ENCODE measurements around the gene ANGPTL4. TPM values are rescaled to one million over a fixed set of nuclear protein-coding genes. Genes with fewer than 3 reads are reported as not detected.
A peak's percentile ranks its signal among the peaks of the same experiment; 100 is the strongest.

Gene ANGPTL4
- total RNA-seq, 1 experiment from 2014 or later = 1.7 TPM

DNA sequence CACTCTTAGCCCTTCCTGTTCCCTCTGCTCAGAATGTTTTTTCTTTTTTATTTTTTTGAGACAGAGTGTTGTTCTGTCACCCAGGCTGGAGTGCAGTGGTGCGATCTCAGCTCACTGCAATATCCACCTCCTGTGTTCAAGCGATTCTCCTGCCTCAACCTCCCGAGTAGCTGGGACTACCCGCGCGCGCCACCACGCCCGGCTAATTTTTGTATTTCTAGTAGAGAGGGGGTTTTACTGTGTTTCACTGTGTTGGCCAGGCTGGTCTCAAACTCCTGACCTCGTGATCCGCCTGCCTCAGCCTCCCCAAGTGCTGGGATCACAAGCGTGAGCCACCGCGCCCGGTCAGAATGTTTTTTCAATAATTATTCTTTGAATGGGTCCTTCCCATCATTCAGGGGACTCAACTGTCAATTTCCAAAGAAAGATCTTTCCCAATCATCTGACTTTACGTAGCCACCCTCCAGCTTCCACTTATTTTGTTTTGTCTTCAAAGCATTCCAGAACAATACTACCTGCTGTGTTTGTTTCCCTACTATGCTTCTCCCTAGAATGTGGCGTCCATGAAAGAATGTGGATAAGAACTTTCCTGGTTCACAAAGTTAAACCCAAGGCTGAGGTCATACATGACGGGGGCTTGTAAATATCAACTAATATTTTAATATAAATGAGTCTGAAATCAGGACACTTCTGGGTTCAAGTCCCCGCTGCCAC is 44.0 kb upstream of the ANGPTL4 start:
- intact Hi-C loops (cut with micrococcal nuclease; ENCODE audit: unreplicated experiment) = no loop called here
- Histone ChIP-seq H3K27ac (ENCODE audit: low read depth, low read length, poor library complexity, severe bottlenecking) (peak overlapping the region; percentile 93), H3K36me3 (ENCODE audit: insufficient read depth, low read length, poor library complexity, severe bottlenecking) (peaks cover 33% of the 10 kb centered on the region), H3K4me3 (ENCODE audit: low read depth, low read length, poor library complexity, severe bottlenecking) (peak overlapping the region; percentile 89), H3K9me3 (ENCODE audit: low read depth, low read length, poor library complexity, severe bottlenecking) (no peaks in the 10 kb centered on the region), H3K4me1 (ENCODE audit: insufficient read depth, low read length, poor library complexity, severe bottlenecking) (peaks cover 22% of the 10 kb centered on the region), H3K27me3 (replicated peaks; ENCODE audit: insufficient read depth, low read depth, low read length, poor library complexity) (no peaks in the 10 kb centered on the region)
- CTCF ChIA-PET = no interaction called here
- BruUV-seq (replicated peaks) = TSS peak; percentile 76
- DNase-seq (ENCODE audit: low spot score) = no peak
- TF ChIP-seq CTCF (conservative IDR thresholded peaks at IDR 0.05; ENCODE audit: low read depth, low read length) (no peak), EZH2 (IDR thresholded peaks at IDR 0.05; ENCODE audit: borderline replicate concordance, low read depth, low read length, poor library complexity, severe bottlenecking) (no peak)
- POLR2A ChIA-PET (ENCODE audit: low non-redundant PET) = interaction anchor here (0.6 kb wide), 1 partner anchor 581 kb away, joined by 4 read pairs; no protein-coding TSS in a partner anchor

DNA sequence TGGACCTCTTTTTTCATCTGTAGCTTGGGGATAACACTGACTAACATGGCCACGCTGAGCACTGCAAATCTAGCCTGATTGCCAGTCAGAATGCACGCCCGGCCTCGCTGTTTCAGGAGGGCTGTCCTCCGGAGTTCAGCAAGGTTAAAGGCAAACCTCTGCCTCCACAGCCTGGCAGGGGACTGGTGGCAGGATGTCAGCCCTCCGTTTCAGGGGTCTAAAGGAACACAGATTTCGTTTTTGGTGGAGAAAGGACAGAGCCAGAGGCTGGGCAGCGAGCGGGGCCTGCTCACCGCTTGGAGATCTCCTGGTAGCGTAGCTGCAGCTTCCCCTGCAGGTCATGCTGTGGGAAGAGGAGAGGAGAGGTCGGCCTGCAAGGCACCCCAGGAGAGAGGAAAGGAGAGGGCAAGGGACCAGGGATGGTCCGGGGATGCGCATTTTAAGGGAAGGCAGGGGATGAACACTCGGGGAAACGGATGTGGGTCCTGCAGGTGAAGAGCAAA is 43.3 kb upstream of the ANGPTL4 start:
- no TSS peak for BruUV-seq (replicated peaks)
- no peak for DNase-seq (ENCODE audit: low spot score)
- intact Hi-C loops (cut with micrococcal nuclease; ENCODE audit: unreplicated experiment) = no loop called here
- Histone ChIP-seq H3K4me3 (ENCODE audit: low read depth, low read length, poor library complexity, severe bottlenecking) (peak overlapping the region; percentile 89), H3K27me3 (replicated peaks; ENCODE audit: insufficient read depth, low read depth, low read length, poor library complexity) (no peaks in the 10 kb centered on the region), H3K9me3 (ENCODE audit: low read depth, low read length, poor library complexity, severe bottlenecking) (no peaks in the 10 kb centered on the region), H3K4me1 (ENCODE audit: insufficient read depth, low read length, poor library complexity, severe bottlenecking) (peaks cover 22% of the 10 kb centered on the region), H3K27ac (ENCODE audit: low read depth, low read length, poor library complexity, severe bottlenecking) (peak overlapping the region; percentile 93), H3K36me3 (ENCODE audit: insufficient read depth, low read length, poor library complexity, severe bottlenecking) (peaks cover 27% of the 10 kb centered on the region)
- TF ChIP-seq CTCF (conservative IDR thresholded peaks at IDR 0.05; ENCODE audit: low read depth, low read length) = no peak
- TF ChIP-seq EZH2 (IDR thresholded peaks at IDR 0.05; ENCODE audit: borderline replicate concordance, low read depth, low read length, poor library complexity, severe bottlenecking) = no peak
- ChIA-PET CTCF (no interaction called here), POLR2A (ENCODE audit: low non-redundant PET) (no interaction called here)

GRCh38 chr19:8321067-8321985 is 42.6 kb upstream of the ANGPTL4 start, which contains the start of the genes NDUFA7 and RPS28:
TSS of gene NDUFA7 (minus strand) at chr19:8321375. CDS start at chr19:8321358, 17 bp downstream.
TSS of gene RPS28 (plus strand) at chr19:8321496. CDS start at chr19:8321531, 35 bp downstream.
- Histone ChIP-seq H3K4me1 (ENCODE audit: insufficient read depth, low read length, poor library complexity, severe bottlenecking) (peaks cover 22% of the 10 kb centered on the region), H3K9me3 (ENCODE audit: low read depth, low read length, poor library complexity, severe bottlenecking) (no peaks in the 10 kb centered on the region), H3K27ac (ENCODE audit: low read depth, low read length, poor library complexity, severe bottlenecking) (peak within 1 kb of the TSS; percentile 93), H3K4me3 (ENCODE audit: low read depth, low read length, poor library complexity, severe bottlenecking) (peak within 1 kb of the TSS; percentile 89), H3K36me3 (ENCODE audit: insufficient read depth, low read length, poor library complexity, severe bottlenecking) (peaks cover 26% of the 10 kb centered on the region), H3K27me3 (replicated peaks; ENCODE audit: insufficient read depth, low read depth, low read length, poor library complexity) (no peaks in the 10 kb centered on the region)
- POLR2A ChIA-PET (ENCODE audit: low non-redundant PET) = no interaction called here
- TF ChIP-seq EZH2 (IDR thresholded peaks at IDR 0.05; ENCODE audit: borderline replicate concordance, low read depth, low read length, poor library complexity, severe bottlenecking) = no peak
- no peak; the same call in 1 of the 2 replicates for TF ChIP-seq CTCF (conservative IDR thresholded peaks at IDR 0.05; ENCODE audit: low read depth, low read length)
- CTCF ChIA-PET = no interaction called here
- intact Hi-C loops (cut with micrococcal nuclease; ENCODE audit: unreplicated experiment) = no loop called here
- BruUV-seq (replicated peaks) = TSS peak; percentile 92
- peak; percentile 96 for DNase-seq (ENCODE audit: low spot score)

Data from A673 (cell line).